ENCODE results near the gene GALNTL6.

GALNTL6 gene

GRCh38 chr4:171814545-171814944, 1.3 kb downstream of the GALNTL6 start:
- Histone ChIP-seq H3K9me3 (ENCODE audit: severe bottlenecking) (no peaks in the 10 kb centered on the region), H3K4me1 (ENCODE audit: insufficient read depth, poor library complexity, severe bottlenecking) (no peaks in the 10 kb centered on the region), H3K27ac (ENCODE audit: poor library complexity, severe bottlenecking) (no peak overlapping the region), H3K27me3 (ENCODE audit: insufficient read depth, poor library complexity, severe bottlenecking) (peaks cover 39% of the 10 kb centered on the region), H3K4me3 (ENCODE audit: severe bottlenecking) (no peak overlapping the region), H3K36me3 (ENCODE audit: low read depth) (no peaks in the 10 kb centered on the region)
- no peak for TF ChIP-seq CTCF (IDR thresholded peaks at IDR 0.05; ENCODE audit: poor library complexity, severe bottlenecking)
- no peak for ATAC-seq (ENCODE audit: low read depth)
- no peak for DNase-seq (ENCODE audit: low spot score)

GRCh38 chr4:171817026-171817425, 3.8 kb downstream of the GALNTL6 start:
- peaks cover 32% of the 10 kb centered on the region for H3K27me3 ChIP-seq (ENCODE audit: insufficient read depth, poor library complexity, severe bottlenecking)
- DNase-seq (ENCODE audit: low spot score) (no peak), ATAC-seq (ENCODE audit: low read depth) (no peak)
- no peak overlapping the region for H3K4me3 ChIP-seq (ENCODE audit: severe bottlenecking)
- H3K4me1 ChIP-seq (ENCODE audit: insufficient read depth, poor library complexity, severe bottlenecking), result no peaks in the 10 kb centered on the region
- H3K27ac ChIP-seq (ENCODE audit: poor library complexity, severe bottlenecking), result no peak overlapping the region
- TF ChIP-seq CTCF (IDR thresholded peaks at IDR 0.05; ENCODE audit: poor library complexity, severe bottlenecking), result no peak
- no peaks in the 10 kb centered on the region for H3K36me3 ChIP-seq (ENCODE audit: low read depth)
- H3K9me3 ChIP-seq (ENCODE audit: severe bottlenecking), result no peaks in the 10 kb centered on the region

- Histone ChIP-seq H3K4me3 (ENCODE audit: severe bottlenecking) (no peak overlapping the region), H3K27me3 (ENCODE audit: insufficient read depth, poor library complexity, severe bottlenecking) (no peaks in the 10 kb centered on the region), H3K27ac (ENCODE audit: poor library complexity, severe bottlenecking) (no peak overlapping the region), H3K36me3 (ENCODE audit: low read depth) (no peaks in the 10 kb centered on the region), H3K4me1 (ENCODE audit: insufficient read depth, poor library complexity, severe bottlenecking) (no peaks in the 10 kb centered on the region), H3K9me3 (ENCODE audit: severe bottlenecking) (no peaks in the 10 kb centered on the region)
- no peak for TF ChIP-seq CTCF (IDR thresholded peaks at IDR 0.05; ENCODE audit: poor library complexity, severe bottlenecking)
- DNase-seq (ENCODE audit: low spot score) (no peak), ATAC-seq (ENCODE audit: low read depth) (no peak)
These were observed 21.4 kb downstream of the GALNTL6 start for GRCh38 chr4:171834640-171835039.

GRCh38 chr4:171843456-171843855, 30.3 kb downstream of the GALNTL6 start:
- ATAC-seq (ENCODE audit: low read depth), result no peak
- Histone ChIP-seq H3K36me3 (ENCODE audit: low read depth) (no peaks in the 10 kb centered on the region), H3K27me3 (ENCODE audit: insufficient read depth, poor library complexity, severe bottlenecking) (no peaks in the 10 kb centered on the region), H3K4me1 (ENCODE audit: insufficient read depth, poor library complexity, severe bottlenecking) (no peaks in the 10 kb centered on the region), H3K9me3 (ENCODE audit: severe bottlenecking) (no peaks in the 10 kb centered on the region), H3K4me3 (ENCODE audit: severe bottlenecking) (no peak overlapping the region), H3K27ac (ENCODE audit: poor library complexity, severe bottlenecking) (no peak overlapping the region)
- no peak for DNase-seq (ENCODE audit: low spot score)
- TF ChIP-seq CTCF (IDR thresholded peaks at IDR 0.05; ENCODE audit: poor library complexity, severe bottlenecking), result no peak

DNA sequence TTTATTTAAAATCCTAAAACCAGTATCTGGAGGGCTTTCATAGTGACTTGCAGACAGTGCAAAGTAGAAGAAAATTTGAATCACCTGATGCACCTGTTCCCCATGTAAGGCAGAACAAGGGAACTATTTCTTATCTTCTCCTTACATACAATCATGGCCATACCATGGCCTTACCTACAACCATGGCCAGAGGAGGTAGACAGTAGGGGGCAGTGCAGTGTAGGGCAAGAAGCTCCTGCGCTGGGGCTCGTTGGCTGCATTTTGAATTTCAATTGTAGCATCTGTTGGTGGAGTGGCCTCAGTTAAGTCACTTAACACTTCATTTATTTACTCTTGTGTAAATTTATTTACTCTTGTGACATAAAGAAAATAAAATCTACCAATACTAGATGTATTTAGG, 33.0 kb downstream of the GALNTL6 start:
- Histone ChIP-seq H3K36me3 (ENCODE audit: low read depth) (no peaks in the 10 kb centered on the region), H3K4me3 (ENCODE audit: severe bottlenecking) (no peak overlapping the region), H3K9me3 (ENCODE audit: severe bottlenecking) (no peaks in the 10 kb centered on the region), H3K4me1 (ENCODE audit: insufficient read depth, poor library complexity, severe bottlenecking) (no peaks in the 10 kb centered on the region), H3K27me3 (ENCODE audit: insufficient read depth, poor library complexity, severe bottlenecking) (no peaks in the 10 kb centered on the region), H3K27ac (ENCODE audit: poor library complexity, severe bottlenecking) (no peak overlapping the region)
- DNase-seq (ENCODE audit: low spot score) (no peak), ATAC-seq (ENCODE audit: low read depth) (peak; percentile 45; the same call in 1 of the 3 replicates)
- peak; percentile 49 for TF ChIP-seq CTCF (IDR thresholded peaks at IDR 0.05; ENCODE audit: poor library complexity, severe bottlenecking)

All from RWPE2 (cell line).